Measurements from ENCODE around the gene ENTPD6. TPM values are rescaled to one million over a fixed set of nuclear protein-coding genes. Genes with fewer than 3 reads are reported as not detected.

Gene ENTPD6
- total RNA-seq, 1 donor from 2014 or later, result 44.4 TPM

GRCh38 chr20:25187635-25188034, 7.9 kb upstream of the ENTPD6 start:
- intact Hi-C loops (cut with micrococcal nuclease), result no loop called here
- H3K4me1 Mint-ChIP-seq, result no peaks in the 10 kb centered on the region
- DNase-seq, result no peak
- no peak overlapping the region for H3K27ac Mint-ChIP-seq
- H3K9me3 Mint-ChIP-seq, result peaks cover 4% of the 10 kb centered on the region
- TF ChIP-seq, protein P1, sequence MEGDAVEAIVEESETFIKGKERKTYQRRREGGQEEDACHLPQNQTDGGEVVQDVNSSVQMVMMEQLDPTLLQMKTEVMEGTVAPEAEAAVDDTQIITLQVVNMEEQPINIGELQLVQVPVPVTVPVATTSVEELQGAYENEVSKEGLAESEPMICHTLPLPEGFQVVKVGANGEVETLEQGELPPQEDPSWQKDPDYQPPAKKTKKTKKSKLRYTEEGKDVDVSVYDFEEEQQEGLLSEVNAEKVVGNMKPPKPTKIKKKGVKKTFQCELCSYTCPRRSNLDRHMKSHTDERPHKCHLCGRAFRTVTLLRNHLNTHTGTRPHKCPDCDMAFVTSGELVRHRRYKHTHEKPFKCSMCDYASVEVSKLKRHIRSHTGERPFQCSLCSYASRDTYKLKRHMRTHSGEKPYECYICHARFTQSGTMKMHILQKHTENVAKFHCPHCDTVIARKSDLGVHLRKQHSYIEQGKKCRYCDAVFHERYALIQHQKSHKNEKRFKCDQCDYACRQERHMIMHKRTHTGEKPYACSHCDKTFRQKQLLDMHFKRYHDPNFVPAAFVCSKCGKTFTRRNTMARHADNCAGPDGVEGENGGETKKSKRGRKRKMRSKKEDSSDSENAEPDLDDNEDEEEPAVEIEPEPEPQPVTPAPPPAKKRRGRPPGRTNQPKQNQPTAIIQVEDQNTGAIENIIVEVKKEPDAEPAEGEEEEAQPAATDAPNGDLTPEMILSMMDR (IDR thresholded peaks at IDR 0.05), result no peak
- ChIA-PET CTCF (no interaction called here), POLR2A (no interaction called here)
- H3K4me3 Mint-ChIP-seq, result no peak overlapping the region
- ATAC-seq (ENCODE audit: low read depth), result no peak
- peaks cover 32% of the 10 kb centered on the region for H3K27me3 Mint-ChIP-seq
- H3K36me3 Mint-ChIP-seq (ENCODE audit: low read depth), result no peaks in the 10 kb centered on the region

- TF ChIP-seq, protein P1 (IDR thresholded peaks at IDR 0.05), result no peak
- H3K36me3 Mint-ChIP-seq (ENCODE audit: low read depth), result no peaks in the 10 kb centered on the region
- ChIA-PET CTCF (no interaction called here), POLR2A (no interaction called here)
- H3K27me3 Mint-ChIP-seq, result peaks cover 32% of the 10 kb centered on the region
- H3K4me1 Mint-ChIP-seq, result no peaks in the 10 kb centered on the region
- intact Hi-C loops (cut with micrococcal nuclease), result no loop called here
- ATAC-seq (ENCODE audit: low read depth) (no peak), DNase-seq (no peak)
- no peak overlapping the region for H3K4me3 Mint-ChIP-seq
- no peak overlapping the region for H3K27ac Mint-ChIP-seq
- H3K9me3 Mint-ChIP-seq, result peaks cover 4% of the 10 kb centered on the region
Observed at GRCh38 chr20:25188218-25188617, 7.3 kb upstream of the ENTPD6 start.

DNA sequence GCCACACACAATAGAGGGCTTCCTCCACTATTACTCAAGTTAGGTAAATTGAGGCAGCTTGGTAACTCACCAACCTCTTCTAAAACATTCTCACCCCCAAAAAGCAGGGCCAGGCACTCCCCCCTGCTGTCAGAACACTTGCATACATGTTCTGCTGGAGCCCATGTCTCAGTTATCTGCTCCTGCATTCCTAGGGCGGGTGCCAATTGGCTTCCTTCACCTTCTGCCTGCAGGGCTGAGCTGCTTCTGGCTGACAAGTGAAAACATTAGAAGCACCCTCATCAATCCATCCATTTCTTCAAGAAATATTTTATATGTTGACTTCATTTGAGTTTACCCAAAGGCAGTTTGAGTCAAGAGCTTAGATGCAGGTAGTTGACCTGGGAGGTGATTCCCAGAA, 4.5 kb upstream of the ENTPD6 start:
- H3K4me3 Mint-ChIP-seq, result no peak overlapping the region
- intact Hi-C loops (cut with micrococcal nuclease), result no loop called here
- TF ChIP-seq, protein P1 (IDR thresholded peaks at IDR 0.05), result no peak
- CTCF ChIA-PET, result no interaction called here
- no peak overlapping the region for H3K27ac Mint-ChIP-seq
- peaks cover 9% of the 10 kb centered on the region for H3K27me3 Mint-ChIP-seq
- H3K36me3 Mint-ChIP-seq (ENCODE audit: low read depth), result no peaks in the 10 kb centered on the region
- POLR2A ChIA-PET, result no interaction called here
- H3K4me1 Mint-ChIP-seq, result peaks cover under 1% of the 10 kb centered on the region
- no peak for DNase-seq
- no peaks in the 10 kb centered on the region for H3K9me3 Mint-ChIP-seq
- ATAC-seq (ENCODE audit: low read depth), result no peak

DNA sequence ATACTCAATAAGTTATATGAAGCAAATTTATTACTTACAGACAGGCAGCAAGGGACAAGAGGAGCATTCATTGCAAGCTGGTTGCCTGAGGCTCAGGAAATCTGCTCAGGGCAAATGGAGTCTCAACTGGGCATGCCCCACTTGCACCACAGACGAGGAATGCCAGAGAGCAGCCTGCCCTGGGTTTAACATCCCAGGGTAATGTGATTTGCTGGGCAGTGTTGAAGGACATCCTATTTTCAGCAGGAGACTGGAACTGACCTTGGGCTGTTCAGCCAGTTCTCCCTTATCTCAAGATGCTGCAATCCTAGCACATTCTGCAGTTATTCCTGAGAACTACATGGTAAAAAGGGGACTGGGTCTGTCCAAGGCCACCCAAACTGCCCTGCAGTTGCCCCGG, 3.8 kb upstream of the ENTPD6 start:
- Mint-ChIP-seq H3K4me1 (peaks cover 7% of the 10 kb centered on the region), H3K9me3 (no peaks in the 10 kb centered on the region), H3K4me3 (no peak overlapping the region), H3K27me3 (peaks cover 8% of the 10 kb centered on the region), H3K27ac (no peak overlapping the region), H3K36me3 (ENCODE audit: low read depth) (no peaks in the 10 kb centered on the region)
- intact Hi-C loops (cut with micrococcal nuclease), result no loop called here
- TF ChIP-seq, protein P1 (IDR thresholded peaks at IDR 0.05), result no peak
- DNase-seq (no peak), ATAC-seq (ENCODE audit: low read depth) (no peak)
- CTCF ChIA-PET, result no interaction called here
- POLR2A ChIA-PET, result no interaction called here

GRCh38 chr20:25193843-25194242, 1.7 kb upstream of the ENTPD6 start:
- POLR2A ChIA-PET, result no interaction called here
- peaks cover 20% of the 10 kb centered on the region for H3K4me1 Mint-ChIP-seq
- intact Hi-C loops (cut with micrococcal nuclease), result loop anchor here (2.0 kb wide), 1 partner anchor 129 kb away; no protein-coding TSS in a partner anchor
- TF ChIP-seq, protein P1 (IDR thresholded peaks at IDR 0.05), result no peak
- H3K9me3 Mint-ChIP-seq, result no peaks in the 10 kb centered on the region
- peak overlapping the region; percentile 29 for H3K4me3 Mint-ChIP-seq
- H3K36me3 Mint-ChIP-seq (ENCODE audit: low read depth), result no peaks in the 10 kb centered on the region
- ATAC-seq (ENCODE audit: low read depth) (no peak), DNase-seq (no peak)
- H3K27me3 Mint-ChIP-seq, result no peaks in the 10 kb centered on the region
- CTCF ChIA-PET, result interaction anchor here (1.0 kb wide), 1 partner anchor 14 kb away, joined by 3 read pairs; no protein-coding TSS in a partner anchor
- peak overlapping the region; percentile 37 for H3K27ac Mint-ChIP-seq

Data from activated B cell treated with CpG ODN at 0.5 μM for 24 hours (primary cell).